AG04450 (cell line): Measurements from ENCODE around the gene GRB10. TPM values are rescaled to one million over a fixed set of nuclear protein-coding genes. Genes with fewer than 3 reads are reported as not detected.

Experiments used
- CTCF ChIA-PET: fragments of 300-600, 350-600 bp; formaldehyde crosslinking; extraction: SDS; loops from one replicate; lab custom pipeline; 2022; ENCODE audit warnings: antibody characterized with exemption, inconsistent platforms; lab: Charles Lee
- POLR2A ChIA-PET: fragments of 350-600 bp; formaldehyde crosslinking; extraction: SDS; loops from one replicate; lab custom pipeline; 2021; ENCODE audit warnings: antibody characterized with exemption, inconsistent platforms; lab: Yijun Ruan, JAX
- DNase-seq: peaks from one replicate; pipeline ENCODE4 v3.0.0-alpha.2; 2011; ENCODE audit warnings: low read depth, low spot score
- H3K27ac ChIP-seq: one replicate; pipeline ENCODE4 v1.5.1; 2012; ENCODE audit warnings: low read depth, low read length, control low read depth
- H3K27me3 ChIP-seq: one replicate; pipeline ENCODE4 v1.6.0; 2012; ENCODE audit warnings: low read length; ENCODE audit not compliant: control insufficient read depth, insufficient read depth
- H3K4me3 ChIP-seq: 2 replicates; pipeline ENCODE4 v1.5.1; 2011; ENCODE audit warnings: mild to moderate bottlenecking, low read depth, low read length, control low read depth
- H3K9me3 ChIP-seq: 2 replicates; pipeline ENCODE4 v1.5.1; 2012; ENCODE audit warnings: low read length; ENCODE audit not compliant: control insufficient read depth, insufficient read depth
- polyA plus RNA-seq: library from polyadenylated mRNA; depleted of rRNA; stranded (reverse); fragments of >200 nt; gene quantifications from 2 replicates; pipeline ENCODE4 v1.2.3, GENCODE V29; 2011
- TF ChIP-seq, protein P1 (sequence below): IDR thresholded peaks from 2 replicates; pipeline ENCODE4 v1.5.1; 2011; ENCODE audit warnings: low read depth, low read length, control low read depth, inconsistent platforms

The GRB10 gene
- polyA plus RNA-seq, 1 experiment: 8.0 TPM

DNA sequence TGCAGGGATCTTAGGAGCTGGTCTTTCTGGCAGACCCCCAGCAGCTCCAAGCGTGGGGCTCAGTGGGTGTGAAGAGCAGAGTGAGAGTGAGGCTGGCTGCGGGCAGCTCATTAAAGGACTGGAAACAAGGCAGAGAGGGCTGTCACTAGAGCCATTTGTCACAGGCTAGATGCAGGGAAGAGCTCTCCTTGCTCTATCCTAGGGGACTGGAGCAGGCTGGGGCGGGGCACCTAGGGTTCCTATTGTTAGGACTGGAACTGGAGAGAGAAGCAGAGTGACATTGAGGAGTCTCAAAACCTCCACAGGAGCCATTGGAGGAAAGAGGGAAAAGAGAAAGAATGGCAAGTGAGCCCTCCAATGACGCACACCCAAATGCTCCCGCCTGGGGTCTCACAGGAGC lies 216.7 kb downstream of the GRB10 start:
- CTCF ChIA-PET: interaction anchor here (1.5 kb wide), 1 partner anchor 595 kb away, joined by 3 read pairs; no protein-coding TSS in a partner anchor
- TF ChIP-seq, protein P1, sequence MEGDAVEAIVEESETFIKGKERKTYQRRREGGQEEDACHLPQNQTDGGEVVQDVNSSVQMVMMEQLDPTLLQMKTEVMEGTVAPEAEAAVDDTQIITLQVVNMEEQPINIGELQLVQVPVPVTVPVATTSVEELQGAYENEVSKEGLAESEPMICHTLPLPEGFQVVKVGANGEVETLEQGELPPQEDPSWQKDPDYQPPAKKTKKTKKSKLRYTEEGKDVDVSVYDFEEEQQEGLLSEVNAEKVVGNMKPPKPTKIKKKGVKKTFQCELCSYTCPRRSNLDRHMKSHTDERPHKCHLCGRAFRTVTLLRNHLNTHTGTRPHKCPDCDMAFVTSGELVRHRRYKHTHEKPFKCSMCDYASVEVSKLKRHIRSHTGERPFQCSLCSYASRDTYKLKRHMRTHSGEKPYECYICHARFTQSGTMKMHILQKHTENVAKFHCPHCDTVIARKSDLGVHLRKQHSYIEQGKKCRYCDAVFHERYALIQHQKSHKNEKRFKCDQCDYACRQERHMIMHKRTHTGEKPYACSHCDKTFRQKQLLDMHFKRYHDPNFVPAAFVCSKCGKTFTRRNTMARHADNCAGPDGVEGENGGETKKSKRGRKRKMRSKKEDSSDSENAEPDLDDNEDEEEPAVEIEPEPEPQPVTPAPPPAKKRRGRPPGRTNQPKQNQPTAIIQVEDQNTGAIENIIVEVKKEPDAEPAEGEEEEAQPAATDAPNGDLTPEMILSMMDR: no peak
- H3K27ac ChIP-seq: no peak overlapping the region
- peaks cover 3% of the 10 kb centered on the region for H3K27me3 ChIP-seq
- H3K4me3 ChIP-seq: no peak overlapping the region
- POLR2A ChIA-PET: no interaction called here
- DNase-seq: no peak
- H3K9me3 ChIP-seq: no peaks in the 10 kb centered on the region

DNA sequence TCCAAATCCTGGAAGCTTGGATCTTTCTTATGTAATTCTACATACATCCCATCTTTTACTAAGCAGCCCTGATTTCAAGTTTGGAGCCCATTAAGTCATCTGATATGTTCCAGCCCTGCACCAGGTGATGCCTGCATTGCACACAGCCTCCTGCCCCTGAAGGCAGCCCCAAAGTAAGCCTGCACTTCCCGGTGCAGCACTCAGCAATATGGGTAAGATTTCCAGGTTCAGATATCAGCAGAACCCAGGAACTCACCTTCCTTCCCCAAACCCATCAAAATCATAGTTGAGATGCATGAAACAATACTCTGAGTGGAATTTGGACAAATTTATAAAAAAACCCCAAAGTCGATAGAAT lies 217.2 kb downstream of the GRB10 start:
- H3K4me3 ChIP-seq: no peak overlapping the region
- ChIA-PET CTCF (interaction anchor here (1.5 kb wide), 1 partner anchor 595 kb away, joined by 3 read pairs; no protein-coding TSS in a partner anchor), POLR2A (no interaction called here)
- H3K27ac ChIP-seq: no peak overlapping the region
- H3K27me3 ChIP-seq: peaks cover 3% of the 10 kb centered on the region
- TF ChIP-seq, protein P1: no peak
- no peak for DNase-seq
- H3K9me3 ChIP-seq: no peaks in the 10 kb centered on the region

DNA sequence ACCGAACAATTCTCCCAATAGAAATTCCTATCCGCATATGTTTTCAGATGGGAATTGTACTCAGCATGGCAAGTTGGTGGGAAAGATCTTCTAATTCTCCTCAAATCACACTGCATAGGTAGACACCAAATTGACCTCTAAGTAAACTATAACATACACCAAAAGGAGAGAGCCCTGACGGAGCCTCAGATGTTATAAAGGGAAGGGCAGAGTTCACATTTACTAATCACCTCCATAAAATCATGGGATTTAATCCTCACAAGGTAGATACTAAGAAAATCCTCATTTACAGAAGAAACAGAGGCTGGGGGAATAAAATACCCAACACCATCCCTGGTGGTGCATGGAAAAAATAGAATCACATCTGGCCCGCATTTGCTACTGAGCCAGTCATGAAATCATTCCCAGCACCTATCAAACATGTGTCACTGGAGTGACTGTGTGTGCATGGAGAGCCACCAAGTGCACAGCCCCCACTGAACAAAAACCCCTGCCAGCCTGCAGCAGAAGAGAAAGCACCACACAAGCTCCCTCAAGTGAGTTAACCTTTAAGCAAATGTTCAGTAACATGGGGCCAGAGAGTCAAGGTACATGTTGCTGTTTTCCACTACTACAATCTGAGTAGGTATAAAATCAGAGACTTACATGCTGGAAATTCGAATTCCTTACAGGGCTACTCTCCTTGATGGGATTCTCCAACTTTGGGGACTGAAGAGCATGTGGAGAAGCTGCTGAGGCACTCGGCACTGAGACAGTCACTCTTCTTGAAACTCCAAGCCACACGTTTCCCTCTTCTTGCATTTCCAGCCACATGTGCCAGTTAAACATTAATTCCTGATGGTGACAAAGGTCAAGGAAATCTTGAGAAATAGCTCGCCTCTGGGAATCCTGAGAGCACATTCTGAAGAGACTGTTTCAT lies 217.8 kb downstream of the GRB10 start, which contains the start of gene DDC:
Gene DDC (minus strand): TSS at position 766 of the 919 bp plus-strand sequence. CDS start 21,320 bp downstream, outside the sequence.
- ChIA-PET CTCF (interaction anchor here (1.5 kb wide), 1 partner anchor 596 kb away, joined by 3 read pairs; no protein-coding TSS in a partner anchor), POLR2A (no interaction called here)
- TF ChIP-seq, protein P1: no peak
- DNase-seq: no peak
- H3K9me3 ChIP-seq: no peaks in the 10 kb centered on the region
- H3K27ac ChIP-seq: no peak within 1 kb of the TSS
- no peak within 1 kb of the TSS for H3K4me3 ChIP-seq
- peaks cover 3% of the 10 kb centered on the region for H3K27me3 ChIP-seq

DNA sequence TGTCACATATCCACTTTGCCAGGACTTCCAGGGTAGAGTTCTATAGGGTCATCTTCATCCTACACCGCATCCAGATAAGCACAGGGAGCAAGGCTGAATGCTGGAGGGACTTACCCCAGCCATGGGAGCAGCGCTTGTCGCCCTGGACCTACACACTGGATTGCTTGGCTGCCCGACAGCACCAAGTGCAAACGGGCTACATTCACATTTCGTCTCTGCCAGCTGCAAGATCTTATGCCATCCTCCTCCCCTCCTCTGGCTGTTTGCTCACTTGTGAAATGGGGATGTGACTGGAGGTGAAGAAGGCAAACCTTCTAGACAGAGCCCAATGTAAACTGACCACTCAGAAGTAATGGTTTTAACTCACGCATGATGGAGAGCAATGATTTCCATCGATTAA lies 218.5 kb downstream of the GRB10 start:
- Histone ChIP-seq H3K27ac (no peak overlapping the region), H3K9me3 (no peaks in the 10 kb centered on the region), H3K4me3 (no peak overlapping the region), H3K27me3 (peaks cover 3% of the 10 kb centered on the region)
- CTCF ChIA-PET: no interaction called here
- no peak for DNase-seq
- TF ChIP-seq, protein P1: no peak
- POLR2A ChIA-PET: no interaction called here

DNA sequence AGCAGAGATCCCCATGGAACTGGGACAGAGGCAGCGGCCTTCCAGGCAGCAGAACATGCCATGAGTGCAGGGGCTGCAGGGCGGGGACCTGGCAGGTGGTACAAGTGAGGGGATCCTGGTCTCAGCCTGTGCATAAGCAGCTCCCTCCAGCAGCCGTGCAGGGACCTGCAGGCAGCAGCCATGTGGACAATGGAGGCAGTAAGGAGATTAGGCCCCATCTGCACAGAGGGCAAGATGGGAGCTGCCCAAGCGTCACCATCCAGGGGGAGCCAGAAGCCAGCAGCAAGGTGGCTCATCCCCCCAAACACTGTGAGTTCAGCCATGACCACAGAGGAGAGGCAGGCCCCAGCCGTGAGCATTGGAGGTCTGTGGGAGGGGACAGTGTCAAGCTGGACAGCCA lies 220.6 kb downstream of the GRB10 start:
- H3K27me3 ChIP-seq: peaks cover 3% of the 10 kb centered on the region
- CTCF ChIA-PET: no interaction called here
- no peak for DNase-seq
- H3K9me3 ChIP-seq: no peaks in the 10 kb centered on the region
- H3K4me3 ChIP-seq: no peak overlapping the region
- TF ChIP-seq, protein P1: no peak
- POLR2A ChIA-PET: no interaction called here
- no peak overlapping the region for H3K27ac ChIP-seq
